ENCODE data around the gene MYDGF.

Gene MYDGF

GRCh38 chr19:4640247-4641000 is 29.7 kb downstream of the MYDGF start:
- no peak for DNase-seq

GRCh38 chr19:4639531-4640246 is 30.5 kb downstream of the MYDGF start:
- no peak for DNase-seq

- DNase-seq, result peak; percentile 78
Measured at GRCh38 chr19:4638828-4639530, 31.2 kb downstream of the MYDGF start, which contains the start of gene TNFAIP8L1. TNFAIP8L1 (plus strand) TSS chr19:4639516; CDS start chr19:4651870, 12,354 bp downstream.

GRCh38 chr19:4638317-4638716 is 31.8 kb downstream of the MYDGF start:
- DNase-seq, result no peak

- no peak for DNase-seq
Measured at GRCh38 chr19:4636761-4637160, 33.4 kb downstream of the MYDGF start.

- DNase-seq, result no peak
Measured at GRCh38 chr19:4636151-4636717, 33.9 kb downstream of the MYDGF start.

GRCh38 chr19:4635754-4636116 is 34.4 kb downstream of the MYDGF start:
- no peak for DNase-seq

- no peak for DNase-seq
Measured at GRCh38 chr19:4633140-4633967, 36.8 kb downstream of the MYDGF start.

GRCh38 chr19:4624733-4625362 is 45.3 kb downstream of the MYDGF start:
- no peak for DNase-seq

GRCh38 chr19:4624301-4624700 is 45.8 kb downstream of the MYDGF start:
- DNase-seq, result no peak

GRCh38 chr19:4622695-4623421 is 47.3 kb downstream of the MYDGF start:
- no peak for DNase-seq

GRCh38 chr19:4620675-4621074 is 49.5 kb downstream of the MYDGF start:
- DNase-seq, result no peak

- no peak for DNase-seq
Measured at GRCh38 chr19:4619668-4620294, 50.4 kb downstream of the MYDGF start.

- no peak for DNase-seq
Measured at GRCh38 chr19:4618019-4618418, 52.1 kb downstream of the MYDGF start.

GRCh38 chr19:4613254-4613751 is 56.8 kb downstream of the MYDGF start:
- DNase-seq, result no peak

- no peak for DNase-seq
Measured at GRCh38 chr19:4609878-4610511, 60.1 kb downstream of the MYDGF start.

All from NCI-H1417 treated with DMSO at 0.1 percent for 48 hours (cell line).